Activated CD4-positive, alpha-beta T cell treated with anti-CD3 and anti-CD28 coated beads, Interleukin-2, amount 10 ng/mL, durations not matched to agents 24 days and 14 days (primary cell): ENCODE data around the gene TNS1. TPM values are rescaled to one million over a fixed set of nuclear protein-coding genes. Genes with fewer than 3 reads are reported as not detected.
A peak's percentile ranks its signal among the peaks of the same experiment; 100 is the strongest.

Source experiments
- DNase-seq: peaks from one replicate; pipeline ENCODE4 v3.0.0; 2022
- H3K27ac Mint-ChIP-seq: one replicate; pipeline ENCODE4 v1.8.0; 2022; ENCODE audit warnings: mild to moderate bottlenecking, mixed read lengths
- H3K27me3 Mint-ChIP-seq: one replicate; pipeline ENCODE4 v1.8.0; 2022; ENCODE audit warnings: mixed read lengths
- H3K36me3 Mint-ChIP-seq: one replicate; pipeline ENCODE4 v1.8.0; 2022; ENCODE audit warnings: low read depth, mild to moderate bottlenecking, mixed read lengths
- H3K4me1 Mint-ChIP-seq: one replicate; pipeline ENCODE4 v1.8.0; 2021; ENCODE audit warnings: mixed read lengths
- H3K4me3 Mint-ChIP-seq: one replicate; pipeline ENCODE4 v1.8.0; 2022; ENCODE audit warnings: mild to moderate bottlenecking, moderate library complexity, mixed read lengths
- H3K9me3 Mint-ChIP-seq: one replicate; pipeline ENCODE4 v1.8.0; 2021; ENCODE audit warnings: mixed read lengths
- intact Hi-C: fragments of 100-400 bp; cut with micrococcal nuclease; formaldehyde crosslinking; loops from one replicate; pipeline ENCODE4 v1.15.1; 2023
- total RNA-seq: library from RNA; stranded (reverse); gene quantifications from 2 replicates; pipeline ENCODE4 v1.2.3, GENCODE V29; 2022

Gene TNS1
- total RNA-seq, 1 donor from 2014 or later = 0.70 TPM

GRCh38 chr2:217756375-217757107 is 246.3 kb downstream of the TNS1 start:
- H3K36me3 Mint-ChIP-seq = no peaks in the 10 kb centered on the region
- peaks cover 5% of the 10 kb centered on the region for H3K9me3 Mint-ChIP-seq
- peak overlapping the region; percentile 83 for H3K27ac Mint-ChIP-seq
- DNase-seq = peak; percentile 89
- intact Hi-C loops = loop anchor here (1.0 to 5.0 kb wide), 2 partner anchors 533 to 1064 kb away; no protein-coding TSS in a partner anchor
- H3K4me3 Mint-ChIP-seq = peak overlapping the region; percentile 45
- H3K4me1 Mint-ChIP-seq = peaks cover 21% of the 10 kb centered on the region
- peaks cover 3% of the 10 kb centered on the region for H3K27me3 Mint-ChIP-seq

- Mint-ChIP-seq H3K4me3 (peak overlapping the region; percentile 20), H3K27me3 (peaks cover 3% of the 10 kb centered on the region), H3K4me1 (peaks cover 21% of the 10 kb centered on the region), H3K36me3 (no peaks in the 10 kb centered on the region), H3K9me3 (peaks cover 5% of the 10 kb centered on the region), H3K27ac (peak overlapping the region; percentile 48)
- DNase-seq = no peak
- intact Hi-C loops = loop anchor here (5.0 kb wide), 1 partner anchor 1063 kb away; no protein-coding TSS in a partner anchor
Observed at GRCh38 chr2:217755027-217755745, 247.6 kb downstream of the TNS1 start.

- H3K27me3 Mint-ChIP-seq = peaks cover 3% of the 10 kb centered on the region
- DNase-seq = no peak
- no peak overlapping the region for H3K4me3 Mint-ChIP-seq
- H3K36me3 Mint-ChIP-seq = no peaks in the 10 kb centered on the region
- intact Hi-C loops = no loop called here
- no peak overlapping the region for H3K27ac Mint-ChIP-seq
- H3K9me3 Mint-ChIP-seq = no peaks in the 10 kb centered on the region
- peaks cover 21% of the 10 kb centered on the region for H3K4me1 Mint-ChIP-seq
Observed at GRCh38 chr2:217753460-217754200, 249.2 kb downstream of the TNS1 start.

- H3K36me3 Mint-ChIP-seq = no peaks in the 10 kb centered on the region
- H3K4me3 Mint-ChIP-seq = no peak overlapping the region
- no peak overlapping the region for H3K27ac Mint-ChIP-seq
- DNase-seq = no peak
- peaks cover 3% of the 10 kb centered on the region for H3K27me3 Mint-ChIP-seq
- no peaks in the 10 kb centered on the region for H3K9me3 Mint-ChIP-seq
- peaks cover 21% of the 10 kb centered on the region for H3K4me1 Mint-ChIP-seq
- intact Hi-C loops = no loop called here
Observed at GRCh38 chr2:217752714-217753459, 249.9 kb downstream of the TNS1 start.

GRCh38 chr2:217751952-217752351 is 250.8 kb downstream of the TNS1 start:
- H3K4me1 Mint-ChIP-seq = peaks cover 15% of the 10 kb centered on the region
- H3K27ac Mint-ChIP-seq = peak overlapping the region; percentile 12
- H3K36me3 Mint-ChIP-seq = no peaks in the 10 kb centered on the region
- H3K27me3 Mint-ChIP-seq = peaks cover 3% of the 10 kb centered on the region
- DNase-seq = no peak
- no peak overlapping the region for H3K4me3 Mint-ChIP-seq
- intact Hi-C loops = no loop called here
- H3K9me3 Mint-ChIP-seq = no peaks in the 10 kb centered on the region

- no peaks in the 10 kb centered on the region for H3K36me3 Mint-ChIP-seq
- no peak overlapping the region for H3K27ac Mint-ChIP-seq
- no peak for DNase-seq
- H3K9me3 Mint-ChIP-seq = no peaks in the 10 kb centered on the region
- H3K4me1 Mint-ChIP-seq = peaks cover 10% of the 10 kb centered on the region
- intact Hi-C loops = no loop called here
- no peak overlapping the region for H3K4me3 Mint-ChIP-seq
- H3K27me3 Mint-ChIP-seq = peaks cover 3% of the 10 kb centered on the region
Observed at GRCh38 chr2:217751192-217751591, 251.6 kb downstream of the TNS1 start.

Other genes with a start within 250 kb of the TNS1 start
- 0.52 and 1.8 TPM in 2 replicates for gene RUFY4, start 66.3 kb upstream of the TNS1 start, total RNA-seq
- gene CXCR2, start 123.0 kb upstream of the TNS1 start, total RNA-seq = 0.07 and 0.19 TPM in 2 replicates
- gene CXCR1, start 164.0 kb upstream of the TNS1 start, total RNA-seq = not detected in 2 replicates
- gene ARPC2, start 214.2 kb upstream of the TNS1 start, total RNA-seq = 515 and 516 TPM in 2 replicates